GM18951 (cell line): ENCODE results near the gene DCHS2.

Experiments
- POLR2A ChIP-seq: IDR thresholded peaks from 4 replicates; pipeline ENCODE4 v1.6.1; 2011; ENCODE audit warnings: mild to moderate bottlenecking; ENCODE audit not compliant: insufficient read length, insufficient read depth; ENCODE audit errors: extremely low read depth
- in situ Hi-C: fragments of 300-500 bp; cut with MboI; formaldehyde crosslinking; loops from one replicate; pipeline ENCODE4 v1.12.0; 2022; ENCODE audit warnings: low sequenced_read_pairs, mixed read lengths, inconsistent platforms; ENCODE audit not compliant: unreplicated experiment

DCHS2 gene

DNA sequence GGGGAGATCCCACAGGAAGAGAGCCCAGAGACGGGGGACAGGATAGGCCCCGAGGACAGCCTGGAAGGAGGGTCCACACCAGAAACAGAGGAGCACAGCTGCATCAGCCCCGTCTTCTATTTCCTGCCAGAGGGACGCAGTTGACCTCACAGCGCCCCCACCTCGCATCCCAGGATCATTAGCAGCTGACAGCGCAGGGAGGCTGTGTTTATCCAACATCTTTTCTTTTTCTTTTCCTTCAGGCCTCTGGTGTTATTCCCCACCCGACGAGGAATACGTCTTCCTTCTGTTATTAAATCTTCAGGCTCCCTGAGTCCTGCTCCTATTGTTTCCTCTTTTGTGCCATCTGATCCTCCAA, 75.4 kb downstream of the DCHS2 start:
- in situ Hi-C loops: no loop called here
- TF ChIP-seq POLR2A: no peak

DNA sequence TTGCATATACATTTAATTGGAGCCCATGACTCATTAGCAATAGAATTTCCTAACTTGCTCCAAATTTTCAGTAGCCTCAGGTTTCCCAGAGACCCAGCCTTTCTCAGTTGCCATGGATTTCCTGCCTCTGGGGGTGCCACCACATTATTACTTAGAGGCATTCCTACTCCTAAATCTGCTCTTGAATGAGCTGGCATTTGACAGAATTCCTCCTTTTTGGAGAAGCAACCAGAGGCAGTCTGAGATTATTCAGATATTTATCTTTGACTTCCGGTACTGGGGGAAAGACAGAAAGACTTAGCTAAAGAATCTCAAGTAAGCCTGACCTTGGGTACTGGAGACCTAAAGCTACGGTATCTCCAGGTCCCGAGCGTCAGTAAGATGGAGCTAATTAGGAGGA, 76.3 kb downstream of the DCHS2 start:
- in situ Hi-C loops: no loop called here
- TF ChIP-seq POLR2A: no peak

DNA sequence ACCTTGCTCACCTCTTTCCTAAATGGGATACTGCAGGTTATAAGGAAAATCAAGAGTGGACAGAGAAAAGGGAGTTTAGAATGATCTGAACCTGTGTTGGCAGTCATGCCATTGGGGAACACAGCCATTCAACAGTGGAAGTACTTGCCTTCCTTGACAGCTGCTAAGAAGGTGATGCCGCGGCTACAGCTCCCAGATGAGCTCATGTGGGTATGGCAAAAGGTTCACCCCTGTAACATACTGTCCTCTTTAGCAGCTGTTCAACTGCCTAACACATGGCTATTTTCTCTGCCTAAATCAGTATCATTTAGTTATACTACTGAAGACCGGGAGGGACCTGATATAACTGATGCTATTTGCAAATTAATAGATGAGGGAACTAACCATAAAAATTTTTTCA, 76.8 kb downstream of the DCHS2 start:
- in situ Hi-C loops: no loop called here
- TF ChIP-seq POLR2A: no peak

DNA sequence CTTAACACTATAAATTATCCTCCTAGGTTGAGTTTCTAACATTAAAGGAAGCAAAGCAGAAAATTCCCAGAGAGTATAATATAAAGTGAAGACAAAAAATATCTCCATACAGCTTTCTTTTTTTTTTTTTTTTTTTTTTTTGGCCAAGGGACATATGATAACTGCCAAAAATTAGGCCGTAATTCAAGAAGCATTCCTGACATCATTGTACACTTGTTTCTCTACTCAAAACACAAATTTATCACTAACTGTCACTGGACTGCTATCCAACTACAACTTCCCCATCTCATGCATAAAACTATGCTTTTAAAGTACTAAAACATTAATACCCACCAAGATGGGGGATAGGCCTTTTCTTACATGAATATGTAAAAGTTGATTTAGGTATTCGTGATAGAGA, 77.2 kb downstream of the DCHS2 start:
- in situ Hi-C loops: no loop called here
- TF ChIP-seq POLR2A: no peak

DNA sequence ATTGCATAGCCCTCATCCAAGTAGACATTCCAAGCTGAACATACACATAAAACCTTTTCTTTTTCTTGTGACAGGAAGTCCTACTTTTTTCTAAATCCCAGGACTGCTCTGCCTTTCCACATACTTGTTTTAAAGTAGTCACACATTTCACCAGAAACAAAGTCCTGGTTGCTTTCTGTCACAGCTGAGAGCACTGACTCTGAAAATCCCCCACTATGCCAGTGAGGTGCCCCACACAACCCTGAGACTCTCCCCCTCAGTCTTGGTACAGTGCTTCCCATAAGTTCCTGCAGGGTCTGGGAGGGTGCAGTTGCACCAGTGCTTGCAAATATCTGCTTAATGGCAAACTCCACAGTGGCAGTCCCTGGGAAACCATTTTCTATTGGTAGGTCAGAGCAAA, 84.2 kb downstream of the DCHS2 start:
- no peak for TF ChIP-seq POLR2A

DNA sequence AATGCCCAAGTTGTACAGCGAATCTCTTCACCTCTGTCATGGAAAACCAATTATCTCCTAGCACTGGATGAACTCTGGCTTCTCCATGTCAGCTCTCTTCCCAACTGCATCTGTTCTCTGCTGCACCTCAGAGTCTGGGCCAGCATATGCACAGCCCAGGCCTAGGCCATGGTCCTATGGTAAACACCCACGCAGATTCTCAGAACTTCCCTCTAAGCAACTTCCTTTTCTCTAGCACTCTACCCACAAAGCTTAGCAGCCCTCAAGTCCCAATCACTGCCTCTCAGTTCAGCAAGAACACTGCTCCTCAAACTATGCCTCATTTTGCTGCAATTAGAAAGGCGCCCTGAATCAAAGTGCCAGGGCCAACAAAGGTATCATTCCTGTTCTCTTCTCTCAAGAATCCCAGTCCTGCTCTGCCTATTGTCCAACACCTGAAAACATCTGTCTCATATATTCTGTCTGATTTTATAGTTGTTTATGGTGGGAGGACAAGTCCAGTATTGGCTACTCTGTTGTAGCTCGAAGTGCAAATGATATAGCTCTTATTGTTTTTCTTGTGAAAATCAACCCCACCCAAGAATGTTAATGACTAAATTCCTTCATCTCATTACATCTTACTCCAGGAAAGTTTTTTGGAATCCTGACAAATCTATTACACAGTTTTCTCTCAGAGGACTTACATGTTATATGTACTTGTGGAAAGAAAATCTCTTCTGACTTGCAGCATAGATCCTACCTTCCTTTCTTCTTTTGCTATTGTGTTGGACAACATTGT, 85.4 kb downstream of the DCHS2 start:
- in situ Hi-C loops: no loop called here
- TF ChIP-seq POLR2A: no peak

More for the DNA sequence above, 84.2 kb downstream of the DCHS2 start:
- in situ Hi-C loops: no loop called here

DNA sequence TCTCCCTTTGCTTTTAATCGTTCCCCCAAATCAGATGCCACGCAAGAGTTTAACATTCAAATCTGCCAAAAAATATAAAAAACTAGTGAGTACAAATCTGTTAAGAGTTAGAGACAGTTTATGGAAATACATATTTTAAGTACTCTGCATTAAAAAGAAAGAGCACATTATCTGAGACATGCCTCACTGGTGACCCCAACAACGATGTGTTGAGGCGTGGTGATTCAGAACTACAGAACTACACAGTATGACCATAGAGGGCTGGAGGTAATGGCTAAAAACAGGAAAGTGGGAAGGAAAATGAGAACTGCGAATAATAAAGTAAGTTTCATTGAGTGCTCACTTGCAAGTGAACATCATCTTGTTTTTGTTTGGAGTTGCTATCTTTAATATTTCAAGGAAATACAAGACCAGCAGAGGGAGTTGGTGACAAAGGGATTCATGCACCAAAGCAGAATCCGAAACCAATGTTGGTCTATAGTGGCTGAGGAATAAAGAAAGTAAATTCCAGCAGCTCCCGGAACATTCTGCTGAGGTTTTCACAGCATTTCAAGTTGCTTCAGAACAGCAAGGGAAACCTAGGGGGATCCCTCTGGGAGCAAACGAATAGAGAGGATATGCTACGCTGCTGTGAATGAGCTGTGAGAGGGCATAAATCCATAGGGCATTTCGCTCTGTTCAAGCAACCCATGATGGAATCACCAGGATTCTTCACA, 92.2 kb downstream of the DCHS2 start:
- in situ Hi-C loops: no loop called here
- no peak for TF ChIP-seq POLR2A

DNA sequence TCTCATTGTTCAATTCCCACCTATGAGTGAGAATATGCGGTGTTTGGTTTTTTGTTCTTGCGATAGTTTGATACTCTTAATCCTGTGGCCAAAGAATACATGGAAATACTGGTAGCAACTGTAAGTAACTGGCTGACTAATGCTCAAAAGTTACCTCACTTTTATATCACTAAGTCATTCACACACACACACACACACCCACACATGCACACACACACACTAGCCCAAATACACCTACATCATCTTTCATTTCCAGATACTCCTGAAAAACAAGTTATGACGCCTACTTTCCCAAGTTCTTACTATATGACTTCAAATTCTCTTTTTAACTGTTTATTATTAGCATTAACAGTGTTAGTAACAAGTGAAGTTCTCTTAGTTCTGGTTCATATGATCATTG, 101.3 kb downstream of the DCHS2 start:
- TF ChIP-seq POLR2A: no peak
- in situ Hi-C loops: no loop called here

DNA sequence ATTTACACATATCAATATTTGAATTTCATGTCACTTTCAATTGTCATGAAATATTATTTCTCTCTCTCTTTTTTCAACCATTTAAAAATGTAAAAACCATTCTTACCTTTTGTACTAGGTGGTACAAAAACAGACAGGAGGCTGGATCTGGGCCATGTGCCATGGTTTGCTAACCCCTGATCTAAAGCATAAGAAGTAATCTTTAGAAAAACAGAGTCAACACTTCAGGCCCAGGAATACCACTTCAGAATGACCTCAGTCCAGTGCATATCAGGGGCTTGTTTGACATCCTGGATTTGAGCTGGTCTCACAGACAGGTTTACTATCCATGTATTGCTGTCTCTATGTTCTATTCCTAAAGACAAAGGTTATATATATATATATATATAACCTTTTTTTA, 102.5 kb downstream of the DCHS2 start:
- TF ChIP-seq POLR2A: no peak
- in situ Hi-C loops: no loop called here

DNA sequence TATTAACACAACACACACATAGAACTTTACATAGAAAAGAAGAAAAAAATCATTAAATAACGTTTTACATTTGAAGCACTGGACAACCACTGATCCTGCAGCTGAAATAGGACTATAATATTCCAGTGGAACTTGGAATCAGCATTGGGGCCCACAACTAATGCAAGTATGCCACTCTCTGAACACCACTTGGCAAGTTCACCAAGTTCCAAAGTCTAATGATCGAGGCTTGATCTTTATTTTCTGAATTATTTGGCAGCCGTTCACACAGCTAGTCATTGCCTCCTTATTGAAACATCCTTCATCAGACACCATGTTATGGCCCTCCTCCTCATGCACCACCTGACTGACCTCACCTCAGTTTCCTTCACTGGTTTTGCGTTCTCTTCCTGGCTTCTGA, 107.6 kb downstream of the DCHS2 start:
- in situ Hi-C loops: no loop called here

DNA sequence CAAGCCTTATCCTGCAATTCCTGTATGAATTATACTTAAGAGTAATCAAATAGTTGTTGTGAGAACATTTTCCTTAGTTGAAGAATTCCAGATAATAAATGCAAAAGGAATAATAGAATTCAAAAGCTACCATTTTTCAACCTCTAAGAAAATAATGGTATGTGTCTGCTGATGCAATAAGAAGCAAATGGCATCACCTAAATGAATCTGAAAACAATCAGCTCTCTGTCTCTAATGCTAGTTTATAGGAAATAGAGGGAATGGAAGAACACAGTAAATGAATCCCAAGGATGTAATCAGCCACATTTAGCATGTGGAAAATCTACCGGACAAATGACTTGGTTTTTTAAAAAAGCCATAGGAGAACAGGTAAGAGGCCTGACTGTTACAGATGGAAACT, 115.1 kb downstream of the DCHS2 start:
- no peak for TF ChIP-seq POLR2A
- in situ Hi-C loops: no loop called here

More for the DNA sequence above, 107.6 kb downstream of the DCHS2 start:
- no peak for TF ChIP-seq POLR2A

DNA sequence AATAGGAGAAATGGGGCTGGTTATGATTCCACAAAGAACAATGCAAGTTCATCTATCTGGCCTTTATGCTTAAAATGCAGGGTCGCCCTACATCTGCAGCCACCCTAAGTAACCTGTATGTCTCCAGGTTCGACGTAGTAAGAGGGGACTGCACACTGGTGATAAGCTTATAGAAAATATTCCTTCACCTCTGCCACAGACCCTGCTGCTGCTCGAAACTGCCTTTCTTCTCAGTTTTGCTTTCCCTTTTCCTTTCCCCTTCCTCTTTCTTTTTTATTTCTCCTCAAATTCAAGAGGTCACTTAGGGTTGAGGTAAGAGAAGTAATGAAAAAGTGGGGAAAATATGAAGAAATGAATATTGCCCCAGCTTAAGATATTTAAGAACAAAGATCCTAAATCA, 123.5 kb downstream of the DCHS2 start:
- no peak for TF ChIP-seq POLR2A
- in situ Hi-C loops: no loop called here

DNA sequence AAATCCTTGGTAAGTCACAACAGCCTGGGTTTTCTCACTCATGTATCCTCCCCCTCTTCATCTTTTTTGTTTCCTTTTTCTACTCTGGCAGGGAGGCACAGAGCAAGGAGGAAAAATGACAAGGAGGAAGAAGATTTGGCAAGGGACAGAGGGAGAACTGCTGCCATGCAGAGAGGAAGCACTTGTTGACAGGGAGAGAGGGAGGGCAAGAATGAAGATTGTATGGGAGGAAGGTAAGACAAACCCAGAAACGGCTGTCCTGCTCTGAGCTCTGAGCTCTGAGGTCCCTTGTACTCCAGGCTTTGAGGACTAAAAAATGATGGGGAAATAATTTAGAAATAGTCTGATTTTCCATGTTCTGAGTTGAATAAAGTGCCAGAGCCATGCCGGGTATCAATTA, 123.9 kb downstream of the DCHS2 start:
- in situ Hi-C loops: no loop called here
- TF ChIP-seq POLR2A: no peak

DNA sequence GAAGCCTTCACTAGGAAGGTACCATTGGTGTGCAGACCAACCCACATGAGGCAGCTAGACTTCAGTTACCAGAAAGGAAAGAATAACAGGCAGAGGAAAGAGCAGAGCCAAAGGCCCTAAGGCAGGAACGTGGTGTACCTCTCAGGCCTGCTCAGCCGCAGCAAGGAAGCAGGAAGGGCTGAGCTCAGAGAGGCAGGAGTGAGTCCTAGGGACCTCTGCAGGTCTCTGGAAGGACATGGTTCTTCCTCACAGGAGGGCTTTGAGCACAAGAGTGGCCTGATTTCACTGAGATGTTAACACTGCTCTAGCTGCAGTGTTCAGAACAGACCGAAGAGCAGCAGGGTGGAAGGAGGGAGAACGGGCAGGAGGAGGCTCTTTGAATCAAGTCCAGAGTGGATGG, 124.6 kb downstream of the DCHS2 start:
- in situ Hi-C loops: no loop called here
- no peak for TF ChIP-seq POLR2A

DNA sequence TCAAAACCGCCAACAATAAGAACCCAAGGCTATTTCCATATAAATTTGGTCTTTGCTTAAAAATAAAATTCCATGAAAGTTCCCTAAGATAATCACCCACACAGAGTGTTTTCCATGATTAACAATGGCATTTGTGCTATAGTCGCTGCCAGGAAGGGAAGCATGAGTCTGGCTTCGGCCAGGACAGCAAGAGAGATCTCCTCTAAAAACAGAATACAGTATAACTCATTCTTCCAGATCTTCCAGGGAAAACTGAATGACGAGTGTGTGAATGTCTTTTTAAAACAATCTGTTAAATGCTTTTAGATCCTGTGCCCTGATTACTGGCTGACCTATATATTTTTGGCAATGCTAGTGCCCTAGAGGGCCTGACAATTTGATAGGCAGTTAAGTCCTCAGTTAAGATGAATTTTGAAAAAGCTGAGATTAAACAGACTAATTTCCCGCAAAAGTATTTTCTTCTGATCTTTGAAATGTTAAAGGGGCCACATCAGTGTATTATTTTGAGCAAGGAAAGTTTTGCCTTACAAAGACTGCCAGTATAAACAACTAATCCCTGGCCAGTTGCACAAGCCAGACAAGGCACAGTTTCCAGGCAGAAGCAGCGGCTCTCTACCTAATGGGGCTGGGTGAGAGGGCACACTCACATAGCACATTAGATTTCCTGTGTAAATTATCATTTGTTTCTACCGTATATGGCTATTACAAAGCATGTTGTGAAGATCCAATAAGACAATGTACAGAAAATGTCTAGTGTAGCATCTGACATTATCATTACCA, 127.3 kb downstream of the DCHS2 start:
- in situ Hi-C loops: no loop called here
- no peak for TF ChIP-seq POLR2A
